GM23248 (cell line): ENCODE data around the gene JUP. TPM values are rescaled to one million over a fixed set of nuclear protein-coding genes. Genes with fewer than 3 reads are reported as not detected.

ENCODE experiments used
- DNase-seq: peaks from one replicate; pipeline ENCODE4 v3.0.0-alpha.2; 2015
- H2AFZ ChIP-seq: fragments of 200-600 bp; sonication (generic); 2 replicates; pipeline ENCODE4 v1.6.1; 2016; ENCODE audit warnings: antibody characterized with exemption
- H3F3A ChIP-seq: fragments of 200-600 bp; sonication (generic); 2 replicates; pipeline ENCODE4 v1.6.1; 2016; ENCODE audit warnings: mild to moderate bottlenecking, antibody characterized with exemption, mixed run types; ENCODE audit not compliant: insufficient read depth
- H3K27ac ChIP-seq: fragments of 200-600 bp; sonication (generic); 2 replicates; pipeline ENCODE4 v1.5.1; 2016; ENCODE audit warnings: mild to moderate bottlenecking
- H3K27me3 ChIP-seq: fragments of 200-600 bp; sonication (generic); replicated peaks from 2 replicates; pipeline ENCODE4 v1.6.1; 2016; ENCODE audit warnings: mild to moderate bottlenecking; ENCODE audit not compliant: insufficient read depth
- H3K36me3 ChIP-seq: fragments of 200-600 bp; sonication (generic); 2 replicates; pipeline ENCODE4 v1.6.1; 2016; ENCODE audit warnings: low read depth, mild to moderate bottlenecking
- H3K4me1 ChIP-seq: fragments of 200-600 bp; sonication (generic); 2 replicates; pipeline ENCODE4 v1.6.1; 2016; ENCODE audit warnings: mild to moderate bottlenecking; ENCODE audit not compliant: insufficient read depth
- H3K4me2 ChIP-seq: fragments of 200-600 bp; sonication (generic); one replicate; pipeline ENCODE4 v1.6.1; 2016; ENCODE audit warnings: mild to moderate bottlenecking; ENCODE audit not compliant: unreplicated experiment
- H3K4me3 ChIP-seq: fragments of 200-600 bp; sonication (generic); 2 replicates; pipeline ENCODE4 v1.5.1; 2016; ENCODE audit warnings: mild to moderate bottlenecking
- H3K79me2 ChIP-seq: fragments of 200-600 bp; sonication (generic); 2 replicates; pipeline ENCODE4 v1.6.1; 2016; ENCODE audit warnings: mild to moderate bottlenecking; ENCODE audit not compliant: insufficient read depth
- H3K9ac ChIP-seq: fragments of 200-600 bp; sonication (generic); 2 replicates; pipeline ENCODE4 v1.6.1; 2016; ENCODE audit warnings: mild to moderate bottlenecking
- H3K9me2 ChIP-seq: fragments of 200-600 bp; sonication (generic); 2 replicates; pipeline ENCODE4 v1.6.1; 2016; ENCODE audit warnings: mixed run types, mild to moderate bottlenecking, moderate library complexity; ENCODE audit not compliant: insufficient read depth
- H3K9me3 ChIP-seq: fragments of 200-600 bp; sonication (generic); one replicate; pipeline ENCODE4 v1.6.1; 2017; ENCODE audit warnings: low read depth
- H4K20me1 ChIP-seq: fragments of 200-600 bp; sonication (generic); 2 replicates; pipeline ENCODE4 v1.6.0; 2016; ENCODE audit not compliant: insufficient read depth
- EZH2 ChIP-seq: fragments of 200-600 bp; sonication (generic); IDR thresholded peaks from 2 replicates; pipeline ENCODE4 v1.6.1; 2018; ENCODE audit warnings: antibody characterized with exemption, mild to moderate bottlenecking; ENCODE audit not compliant: insufficient read depth, poor library complexity, severe bottlenecking
- EZH2phosphoT487 ChIP-seq: fragments of 200-600 bp; sonication (generic); IDR thresholded peaks from 2 replicates; pipeline ENCODE4 v1.6.1; 2018; ENCODE audit warnings: antibody characterized with exemption, moderate library complexity, mild to moderate bottlenecking, low read depth; ENCODE audit not compliant: insufficient read depth
- WGBS, 2 experiments: methylation state at CpG; one replicate each; pipeline ENCODE4 v1.1.6; 2015 to 2017; ENCODE audit warnings: low lambda C conversion rate in 2 of 2, low coverage in 1 of 2; ENCODE audit errors: missing lambda C conversion rate in 2 of 2; 5-methylcytosine and 5-hydroxymethylcytosine counted together
- in situ Hi-C: fragments of 300-500 bp; cut with MboI; formaldehyde crosslinking; loops from 2 replicates; pipeline ENCODE4 v1.15.0; 2020
- polyA plus RNA-seq: library from polyadenylated mRNA; unstranded; fragments of >200 nt; fragmentation: Nextera tagmentation; extraction: Ambion mirVana; gene quantifications from 2 replicates; pipeline ENCODE4 v1.2.1, GENCODE V29; 2016
- total RNA-seq: library from RNA; depleted of rRNA; stranded (reverse); fragments of >200 nt; shearing (Covaris generic); gene quantifications from 2 replicates; pipeline ENCODE4 v1.2.3, GENCODE V29; 2014

The JUP gene
- total and polyA plus RNA-seq, 2 experiments from 2014 or later = 2.3 to 3.6 TPM

- Histone ChIP-seq H3F3A (no peaks in the 10 kb centered on the region), H3K27ac (no peak overlapping the region), H3K9me2 (no peaks in the 10 kb centered on the region), H2AFZ (no peak overlapping the region), H3K9ac (no peak overlapping the region), H3K9me3 (no peaks in the 10 kb centered on the region), H3K4me2 (no peak overlapping the region), H4K20me1 (no peaks in the 10 kb centered on the region), H3K36me3 (no peaks in the 10 kb centered on the region), H3K27me3 (no peaks in the 10 kb centered on the region), H3K4me3 (no peak overlapping the region), H3K79me2 (no peaks in the 10 kb centered on the region), H3K4me1 (no peaks in the 10 kb centered on the region)
- in situ Hi-C loops = no loop called here
- TF ChIP-seq EZH2 = no peak
- TF ChIP-seq EZH2phosphoT487 = no peak
- no peak for DNase-seq
- 76 to 78% methylated on average over 16 to 17 of the region's 17 CpGs for WGBS, 2 experiments
These were observed 14.9 kb downstream of the JUP start for GRCh38 chr17:41771389-41772206.

GRCh38 chr17:41769985-41770384, 16.5 kb downstream of the JUP start:
- Histone ChIP-seq H2AFZ (no peak overlapping the region), H3K27ac (no peak overlapping the region), H3K4me2 (no peak overlapping the region), H3K4me3 (no peak overlapping the region), H3K9me3 (no peaks in the 10 kb centered on the region), H3K4me1 (no peaks in the 10 kb centered on the region), H3K27me3 (no peaks in the 10 kb centered on the region), H4K20me1 (no peaks in the 10 kb centered on the region), H3F3A (no peaks in the 10 kb centered on the region), H3K79me2 (no peaks in the 10 kb centered on the region), H3K9me2 (no peaks in the 10 kb centered on the region), H3K9ac (no peak overlapping the region), H3K36me3 (no peaks in the 10 kb centered on the region)
- 55 to 70% methylated on average over 3 of the region's 3 CpGs for WGBS, 2 experiments
- in situ Hi-C loops = no loop called here
- no peak for DNase-seq
- TF ChIP-seq EZH2phosphoT487 (no peak), EZH2 (no peak)

- no peak for DNase-seq
- Histone ChIP-seq H3K79me2 (no peaks in the 10 kb centered on the region), H3K36me3 (no peaks in the 10 kb centered on the region), H3K4me3 (no peak overlapping the region), H3K9me3 (no peaks in the 10 kb centered on the region), H3K9ac (no peak overlapping the region), H3K4me1 (no peaks in the 10 kb centered on the region), H3K9me2 (no peaks in the 10 kb centered on the region), H3K27me3 (no peaks in the 10 kb centered on the region), H3F3A (no peaks in the 10 kb centered on the region), H2AFZ (no peak overlapping the region), H3K4me2 (no peak overlapping the region), H3K27ac (no peak overlapping the region), H4K20me1 (no peaks in the 10 kb centered on the region)
- TF ChIP-seq EZH2phosphoT487 = no peak
- TF ChIP-seq EZH2 = no peak
- in situ Hi-C loops = no loop called here
- WGBS, 2 experiments = 80 to 83% methylated on average over 12 to 14 of the region's 16 CpGs
These were observed 17.1 kb downstream of the JUP start for GRCh38 chr17:41769346-41769862.

GRCh38 chr17:41768682-41769288, 17.7 kb downstream of the JUP start:
- Histone ChIP-seq H3F3A (no peaks in the 10 kb centered on the region), H4K20me1 (no peaks in the 10 kb centered on the region), H3K27me3 (no peaks in the 10 kb centered on the region), H3K9ac (no peak overlapping the region), H3K4me3 (no peak overlapping the region), H3K79me2 (no peaks in the 10 kb centered on the region), H3K4me1 (no peaks in the 10 kb centered on the region), H3K9me2 (no peaks in the 10 kb centered on the region), H3K4me2 (no peak overlapping the region), H3K9me3 (no peaks in the 10 kb centered on the region), H3K36me3 (no peaks in the 10 kb centered on the region), H2AFZ (no peak overlapping the region), H3K27ac (no peak overlapping the region)
- no peak for TF ChIP-seq EZH2phosphoT487
- no peak for TF ChIP-seq EZH2
- no peak for DNase-seq
- in situ Hi-C loops = no loop called here
- 89 to 91% methylated on average over 20 to 23 of the region's 23 CpGs for WGBS, 2 experiments
